ENCODE data around the gene KIAA0825.

Gene KIAA0825

GRCh38 chr5:94503677-94504076 lies 114.7 kb downstream of the KIAA0825 start:
- DNase-seq (ENCODE audit: low read depth), result no peak

DNA sequence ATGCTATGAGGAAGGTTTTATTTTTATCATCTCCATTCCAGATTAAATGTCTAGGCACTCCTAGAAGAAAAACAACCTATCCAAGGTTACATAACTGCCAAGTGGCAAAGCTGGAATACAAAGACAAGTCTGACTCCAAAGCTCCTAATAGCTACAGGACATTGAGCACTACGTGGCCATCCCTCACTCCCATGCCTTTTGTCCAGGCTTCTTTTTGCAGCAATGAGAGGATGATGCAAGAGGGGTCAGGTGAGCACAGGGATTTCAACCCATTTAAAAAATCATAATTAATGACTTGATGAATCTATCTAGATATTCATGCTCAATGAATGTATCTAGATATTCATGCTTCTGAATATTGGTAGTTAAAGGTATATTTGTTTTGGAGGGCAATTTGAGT lies 117.0 kb downstream of the KIAA0825 start:
- DNase-seq (ENCODE audit: low read depth), result no peak

- no peak for DNase-seq (ENCODE audit: low read depth)
Measured at GRCh38 chr5:94499806-94500205, 118.6 kb downstream of the KIAA0825 start.

GRCh38 chr5:94498199-94498598 lies 120.2 kb downstream of the KIAA0825 start:
- no peak for DNase-seq (ENCODE audit: low read depth)

- DNase-seq (ENCODE audit: low read depth), result no peak
Measured at GRCh38 chr5:94485067-94485466, 133.3 kb downstream of the KIAA0825 start.

GRCh38 chr5:94481059-94481458 lies 137.3 kb downstream of the KIAA0825 start:
- no peak for DNase-seq (ENCODE audit: low read depth)

DNA sequence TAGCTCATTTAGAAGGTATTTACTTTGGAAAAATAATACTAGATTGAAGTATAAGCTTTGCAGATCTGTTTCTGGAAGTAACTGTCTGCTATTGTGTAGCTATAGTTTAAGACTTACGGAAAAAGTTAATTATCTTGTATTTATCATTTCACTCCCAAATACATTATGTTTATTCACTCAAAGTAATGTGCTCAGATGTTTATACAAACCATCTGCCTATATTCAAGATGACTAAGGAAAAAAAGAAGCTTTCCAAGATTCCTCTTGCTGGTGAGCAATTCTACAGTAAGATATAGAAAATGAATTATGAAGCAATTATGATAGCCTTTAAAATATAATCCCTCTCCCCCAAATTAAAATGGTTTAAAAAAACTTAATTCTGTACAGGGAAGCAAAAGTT lies 137.9 kb downstream of the KIAA0825 start:
- no peak for DNase-seq (ENCODE audit: low read depth)

- no peak for DNase-seq (ENCODE audit: low read depth)
Measured at GRCh38 chr5:94473936-94474335, 144.5 kb downstream of the KIAA0825 start.

- DNase-seq (ENCODE audit: low read depth), result no peak
Measured at GRCh38 chr5:94471521-94471920, 146.9 kb downstream of the KIAA0825 start.

GRCh38 chr5:94470802-94471201 lies 147.6 kb downstream of the KIAA0825 start:
- no peak for DNase-seq (ENCODE audit: low read depth)

DNA sequence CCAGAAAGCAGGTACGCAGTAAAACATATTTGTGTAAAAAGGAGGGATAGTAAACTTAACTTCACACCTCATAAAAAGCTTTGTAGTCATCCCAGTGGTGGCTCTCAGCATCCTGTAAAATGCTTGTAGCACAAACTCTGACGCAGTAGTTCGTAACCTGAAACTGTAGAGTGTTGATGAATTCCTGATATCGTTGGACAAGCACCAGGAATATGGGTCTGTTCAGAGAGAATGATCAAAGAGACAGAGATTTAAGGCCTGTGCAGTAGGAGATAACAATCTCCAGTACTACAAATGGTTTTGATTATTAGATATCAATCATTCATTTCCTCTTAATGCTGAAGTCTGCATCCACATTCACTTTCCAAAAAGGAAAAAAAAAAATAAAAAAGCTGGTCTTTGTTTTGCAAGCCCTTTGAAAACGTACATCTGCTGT lies 148.5 kb downstream of the KIAA0825 start:
- no peak for DNase-seq (ENCODE audit: low read depth)

GRCh38 chr5:94467954-94468930 lies 150.2 kb downstream of the KIAA0825 start:
- no peak for DNase-seq (ENCODE audit: low read depth)

DNA sequence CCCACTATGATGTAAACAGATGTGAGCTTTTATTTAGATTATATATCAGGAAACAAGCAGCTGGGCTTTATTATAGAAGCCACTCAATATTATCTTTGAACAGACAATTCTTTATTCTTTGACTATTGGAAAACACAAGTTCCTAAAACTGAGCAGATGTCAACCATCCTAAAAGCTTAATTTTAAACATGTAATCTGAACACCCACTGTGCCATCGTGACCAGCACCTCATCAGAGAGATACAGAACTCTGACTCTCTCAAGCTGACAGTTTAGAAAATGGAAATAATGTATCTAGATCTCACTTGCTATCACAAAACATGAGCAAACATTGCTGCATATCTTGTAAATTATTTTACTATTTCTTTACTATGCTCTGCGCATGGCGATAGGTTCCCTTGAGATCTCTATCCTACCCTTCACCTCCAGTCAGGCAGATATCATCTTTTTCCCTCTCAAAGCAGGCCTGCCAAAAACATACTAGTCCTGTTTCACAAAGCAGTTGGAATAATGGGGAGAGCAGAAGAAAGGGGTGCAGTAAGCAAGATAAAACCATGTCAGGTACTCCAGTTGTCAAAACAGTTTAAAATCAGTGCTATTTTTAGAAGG lies 151.0 kb downstream of the KIAA0825 start:
- DNase-seq (ENCODE audit: low read depth), result no peak

GRCh38 chr5:94463739-94464138 lies 154.7 kb downstream of the KIAA0825 start:
- DNase-seq (ENCODE audit: low read depth), result no peak

GRCh38 chr5:94461131-94461530 lies 157.3 kb downstream of the KIAA0825 start:
- no peak for DNase-seq (ENCODE audit: low read depth)

- no peak for DNase-seq (ENCODE audit: low read depth)
Measured at GRCh38 chr5:94459915-94460314, 158.5 kb downstream of the KIAA0825 start.

DNA sequence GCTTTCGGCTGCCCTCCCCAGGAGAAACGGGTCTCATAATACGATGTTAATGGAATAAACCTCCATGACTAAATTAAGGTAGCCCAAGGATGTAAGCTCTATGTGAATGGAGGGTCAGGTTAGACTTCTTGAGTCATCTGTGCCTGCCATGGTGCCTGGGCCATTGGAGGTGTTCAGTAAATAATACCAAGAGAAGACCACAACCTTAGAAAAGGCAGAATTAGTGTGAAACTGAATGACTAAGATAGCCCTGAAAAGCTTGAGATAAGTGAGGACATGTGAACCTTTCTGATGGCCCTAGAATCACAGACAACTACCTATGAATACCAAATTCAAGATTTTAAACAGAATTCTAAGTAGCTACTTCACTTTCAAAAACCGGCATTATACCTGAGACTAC lies 160.6 kb downstream of the KIAA0825 start:
- DNase-seq (ENCODE audit: low read depth), result no peak

DNA sequence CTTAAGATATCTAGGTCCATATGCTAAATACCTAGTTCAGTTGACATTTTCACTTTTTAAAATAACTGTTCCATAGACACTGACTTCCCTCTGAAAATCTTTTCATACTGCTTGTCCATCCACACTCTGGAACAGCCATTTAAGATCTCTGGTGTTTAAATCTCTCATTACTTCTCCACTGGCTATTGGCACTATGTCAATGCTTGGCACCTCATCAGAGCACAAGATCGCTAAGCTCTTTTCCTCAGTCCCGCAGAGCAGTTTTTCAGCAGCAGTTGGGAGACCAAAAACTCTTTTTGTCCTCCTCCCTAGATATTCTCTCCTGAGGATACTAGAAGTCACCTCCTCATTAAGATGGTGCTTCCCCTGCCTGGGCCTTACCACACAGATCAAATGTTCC lies 172.7 kb downstream of the KIAA0825 start:
- DNase-seq (ENCODE audit: low read depth), result no peak

- DNase-seq (ENCODE audit: low read depth), result no peak
Measured at GRCh38 chr5:94442991-94443390, 175.4 kb downstream of the KIAA0825 start.

DNA sequence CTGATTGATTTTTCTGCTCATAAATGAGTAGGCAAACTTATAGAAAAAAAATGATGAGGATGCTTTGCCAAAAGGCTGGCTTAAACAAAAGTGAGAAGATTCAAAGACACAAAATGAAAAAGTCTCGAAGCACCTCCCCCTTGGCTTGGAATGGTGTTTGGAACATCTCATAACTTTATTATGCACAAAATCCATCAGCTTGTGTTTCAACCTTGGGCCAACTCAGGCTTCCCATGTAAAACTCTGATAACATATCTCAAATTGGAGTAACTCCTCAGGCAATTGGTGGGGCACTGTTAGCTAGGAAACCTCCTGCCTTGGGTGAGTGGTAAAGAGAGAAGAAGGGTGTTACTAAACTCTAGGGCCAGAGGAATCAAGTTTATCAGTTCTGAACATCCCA lies 176.3 kb downstream of the KIAA0825 start:
- no peak for DNase-seq (ENCODE audit: low read depth)

DNA sequence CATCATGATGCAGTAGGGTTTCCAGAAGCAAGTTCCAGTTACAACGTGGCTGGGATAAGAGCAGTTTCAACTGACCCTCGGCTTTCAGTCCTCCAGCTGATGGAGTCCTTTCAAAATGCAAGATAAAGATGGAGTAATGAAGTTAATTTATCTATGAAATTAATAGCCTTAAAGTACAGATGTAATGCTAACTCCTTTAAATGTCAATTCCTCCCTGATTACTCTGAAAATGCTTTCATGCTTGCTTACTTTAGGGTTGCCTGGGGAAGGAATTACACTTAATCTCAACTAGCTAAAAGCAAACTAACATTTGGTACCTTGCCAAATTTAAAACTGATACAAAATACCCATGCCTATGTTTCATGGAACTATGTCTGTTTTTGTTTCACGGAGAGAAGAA lies 178.4 kb downstream of the KIAA0825 start:
- no peak for DNase-seq (ENCODE audit: low read depth)

- DNase-seq (ENCODE audit: low read depth), result no peak
Measured at GRCh38 chr5:94433397-94434163, 184.8 kb downstream of the KIAA0825 start.

- DNase-seq (ENCODE audit: low read depth), result no peak
Measured at GRCh38 chr5:94432499-94432898, 185.9 kb downstream of the KIAA0825 start.
